ENCODE measurements around the gene TMEM94. TPM values are rescaled to one million over a fixed set of nuclear protein-coding genes. Genes with fewer than 3 reads are reported as not detected.

TMEM94 gene
- total and polyA plus RNA-seq, 9 of the 15 experiments (the other 6 are each of a cell fraction or from before 2014, with no cell fraction given): 0.35 to 48.1 (median 14.4) TPM

DNA sequence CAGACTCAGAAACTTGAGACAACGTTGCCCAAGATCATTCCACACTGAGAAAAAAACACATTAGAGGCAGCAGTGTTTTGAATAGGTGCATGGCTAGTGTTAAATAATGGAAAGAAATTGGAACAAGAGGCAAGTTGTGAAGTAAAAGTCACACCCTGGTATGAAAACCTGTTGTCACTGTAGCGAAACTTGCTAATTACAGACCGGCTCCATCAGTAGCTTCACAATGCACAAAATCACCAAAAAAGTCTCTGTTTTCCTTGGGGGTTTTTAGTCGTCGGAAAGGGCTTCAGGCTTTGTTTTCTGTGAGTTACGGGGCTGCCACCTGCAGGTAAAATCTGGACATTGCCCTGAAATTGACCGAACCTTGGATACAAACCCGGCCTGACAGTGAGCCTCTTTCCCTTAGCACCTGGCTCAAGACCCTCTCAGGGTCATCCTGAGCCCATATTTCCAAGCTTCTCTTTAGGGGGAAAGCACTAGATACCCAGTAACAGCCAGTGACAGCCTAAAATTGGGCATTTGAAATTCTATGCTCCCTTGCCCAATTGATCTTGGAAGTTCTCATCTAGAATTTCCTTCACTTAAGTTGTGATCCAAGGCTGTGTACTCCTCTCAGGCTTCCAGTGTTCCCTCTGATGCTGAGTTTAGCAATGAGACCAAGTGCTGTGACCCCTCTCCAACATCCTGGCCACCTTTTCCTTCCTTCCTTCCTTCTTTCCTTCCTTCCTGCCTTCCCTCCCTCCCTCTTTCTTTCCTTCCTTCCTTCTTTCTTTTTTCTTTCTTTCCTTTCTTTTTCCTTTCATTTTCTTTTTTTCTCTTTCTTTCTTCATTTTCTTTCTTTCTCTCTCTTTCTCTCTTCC lies 43.7 kb upstream of the TMEM94 start (continued):
- TF ChIP-seq TRIM25 (IDR thresholded peaks at IDR 0.05; ENCODE audit: borderline replicate concordance) (peak; percentile 99), RAD21 (CRISPR knock-in tag; conservative IDR thresholded peaks at IDR 0.05 in 1 of 2, IDR thresholded peaks at IDR 0.05 in 1 of 2) (peak; percentile 94 to 98), ZBTB5 (IDR thresholded peaks at IDR 0.05) (0 out of 2 replicates have a peak, but pooled peaks have one; percentile 23), ELF4 (CRISPR knock-in tag; IDR thresholded peaks at IDR 0.05) (0 out of 2 replicates have a peak, but pooled peaks have one; percentile 11), SMAD1 (IDR thresholded peaks at IDR 0.05; ENCODE audit: low read depth, low read length, partially characterized antibody) (no peak), JUN (IDR thresholded peaks at IDR 0.05; ENCODE audit: borderline replicate concordance, low read depth, low read length) (0 out of 2 replicates have a peak, but pooled peaks have one; percentile 17), JUN (CRISPR knock-in tag; IDR thresholded peaks at IDR 0.05; ENCODE audit: borderline replicate concordance) (no peak), JUND (IDR thresholded peaks at IDR 0.05; ENCODE audit: borderline replicate concordance, low read depth, low read length) (peak; percentile 57; the same call in 1 of the 2 replicates), JUND (tag; IDR thresholded peaks at IDR 0.05; ENCODE audit: borderline replicate concordance, low read depth, low read length) (0 out of 3 replicates have a peak, but pooled peaks have one; percentile 15)
- TF ChIP-seq, protein P1, sequence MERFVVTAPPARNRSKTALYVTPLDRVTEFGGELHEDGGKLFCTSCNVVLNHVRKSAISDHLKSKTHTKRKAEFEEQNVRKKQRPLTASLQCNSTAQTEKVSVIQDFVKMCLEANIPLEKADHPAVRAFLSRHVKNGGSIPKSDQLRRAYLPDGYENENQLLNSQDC (CRISPR knock-in tag; IDR thresholded peaks at IDR 0.05): no peak
- TF ChIP-seq, protein P2, sequence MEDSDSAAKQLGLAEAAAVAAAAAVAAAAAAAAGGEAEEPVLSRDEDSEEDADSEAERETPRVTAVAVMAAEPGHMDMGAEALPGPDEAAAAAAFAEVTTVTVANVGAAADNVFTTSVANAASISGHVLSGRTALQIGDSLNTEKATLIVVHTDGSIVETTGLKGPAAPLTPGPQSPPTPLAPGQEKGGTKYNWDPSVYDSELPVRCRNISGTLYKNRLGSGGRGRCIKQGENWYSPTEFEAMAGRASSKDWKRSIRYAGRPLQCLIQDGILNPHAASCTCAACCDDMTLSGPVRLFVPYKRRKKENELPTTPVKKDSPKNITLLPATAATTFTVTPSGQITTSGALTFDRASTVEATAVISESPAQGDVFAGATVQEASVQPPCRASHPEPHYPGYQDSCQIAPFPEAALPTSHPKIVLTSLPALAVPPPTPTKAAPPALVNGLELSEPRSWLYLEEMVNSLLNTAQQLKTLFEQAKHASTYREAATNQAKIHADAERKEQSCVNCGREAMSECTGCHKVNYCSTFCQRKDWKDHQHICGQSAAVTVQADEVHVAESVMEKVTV (CRISPR knock-in tag; IDR thresholded peaks at IDR 0.05): peak; percentile 94
- TF ChIP-seq, protein P3, sequence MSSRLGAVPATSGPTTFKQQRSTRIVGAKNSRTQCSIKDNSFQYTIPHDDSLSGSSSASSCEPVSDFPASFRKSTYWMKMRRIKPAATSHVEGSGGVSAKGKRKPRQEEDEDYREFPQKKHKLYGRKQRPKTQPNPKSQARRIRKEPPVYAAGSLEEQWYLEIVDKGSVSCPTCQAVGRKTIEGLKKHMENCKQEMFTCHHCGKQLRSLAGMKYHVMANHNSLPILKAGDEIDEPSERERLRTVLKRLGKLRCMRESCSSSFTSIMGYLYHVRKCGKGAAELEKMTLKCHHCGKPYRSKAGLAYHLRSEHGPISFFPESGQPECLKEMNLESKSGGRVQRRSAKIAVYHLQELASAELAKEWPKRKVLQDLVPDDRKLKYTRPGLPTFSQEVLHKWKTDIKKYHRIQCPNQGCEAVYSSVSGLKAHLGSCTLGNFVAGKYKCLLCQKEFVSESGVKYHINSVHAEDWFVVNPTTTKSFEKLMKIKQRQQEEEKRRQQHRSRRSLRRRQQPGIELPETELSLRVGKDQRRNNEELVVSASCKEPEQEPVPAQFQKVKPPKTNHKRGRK (tag; IDR thresholded peaks at IDR 0.05): peak; percentile 99
